Mesendoderm (in vitro differentiated cells): Measurements from ENCODE around the gene RBM47.
"Not testable (repeated sequence)": the region's sequence is repeated elsewhere in the genome, so short reads cannot be mapped to it uniquely, and the experiment has no call there.

Source experiments
- DNase-seq: peaks from one replicate; pipeline ENCODE4 v3.0.0; 2013
- H2AK5ac ChIP-seq: 2 replicates; pipeline ENCODE4 v1.6.1; 2013; ENCODE audit warnings: low read length, inconsistent platforms
- H2BK120ac ChIP-seq: 2 replicates; pipeline ENCODE4 v1.6.1; 2013; ENCODE audit warnings: low read depth, mild to moderate bottlenecking, low read length, moderate library complexity, mixed read lengths
- H2BK15ac ChIP-seq: replicated peaks from 2 replicates; pipeline ENCODE4 v1.6.1; 2013; ENCODE audit warnings: low read depth, mild to moderate bottlenecking, moderate library complexity
- H2BK5ac ChIP-seq: 2 replicates; pipeline ENCODE4 v1.6.1; 2013; ENCODE audit warnings: low read length, inconsistent platforms
- H3K18ac ChIP-seq: 2 replicates; pipeline ENCODE4 v1.6.1; 2013; ENCODE audit warnings: mild to moderate bottlenecking, low read length, mixed read lengths
- H3K23ac ChIP-seq: one replicate; pipeline ENCODE4 v1.6.1; 2013; ENCODE audit warnings: low read length
- H3K27ac ChIP-seq: 2 replicates; pipeline ENCODE4 v1.5.1; 2013; ENCODE audit warnings: low read depth, mild to moderate bottlenecking, inconsistent platforms, low read length, moderate library complexity
- H3K27me3 ChIP-seq: 2 replicates; pipeline ENCODE4 v1.6.1; 2013; ENCODE audit warnings: low read length, control low read depth, mild to moderate bottlenecking, inconsistent platforms; ENCODE audit not compliant: insufficient read depth, poor library complexity
- H3K36me3 ChIP-seq: 2 replicates; pipeline ENCODE4 v1.6.1; 2013; ENCODE audit warnings: low read length, inconsistent platforms; ENCODE audit not compliant: control insufficient read depth, insufficient read depth
- H3K4ac ChIP-seq: one replicate; pipeline ENCODE4 v1.6.1; 2013; ENCODE audit warnings: low read depth, mild to moderate bottlenecking, low read length, moderate library complexity
- H3K4me1 ChIP-seq: 2 replicates; pipeline ENCODE4 v1.6.1; 2013; ENCODE audit warnings: low read depth, low read length, inconsistent platforms; ENCODE audit not compliant: control insufficient read depth
- H3K4me2 ChIP-seq: 2 replicates; pipeline ENCODE4 v1.6.1; 2013; ENCODE audit warnings: low read length
- H3K4me3 ChIP-seq: 2 replicates; pipeline ENCODE4 v1.5.1; 2013; ENCODE audit warnings: mild to moderate bottlenecking, low read length
- H3K56ac ChIP-seq: one replicate; pipeline ENCODE4 v1.6.1; 2013; ENCODE audit warnings: low read length
- H3K79me1 ChIP-seq: 2 replicates; pipeline ENCODE4 v1.6.1; 2013; ENCODE audit warnings: low read length, inconsistent platforms
- H3K79me2 ChIP-seq: 2 replicates; pipeline ENCODE4 v1.6.1; 2013; ENCODE audit warnings: mild to moderate bottlenecking, low read length; ENCODE audit not compliant: control insufficient read depth, insufficient read depth
- H3K9ac ChIP-seq: 2 replicates; pipeline ENCODE4 v1.6.1; 2013; ENCODE audit warnings: low read length, inconsistent platforms
- H4K5ac ChIP-seq: one replicate; pipeline ENCODE4 v1.6.1; 2013; ENCODE audit warnings: low read length
- H4K8ac ChIP-seq: one replicate; pipeline ENCODE4 v1.6.1; 2013; ENCODE audit warnings: low read depth, mild to moderate bottlenecking, control low read depth, low read length, moderate library complexity
- WGBS: extraction: QIAGEN DNeasy Blood & Tissue Kit; methylation state at CpG from one replicate; pipeline ENCODE4 v1.1.7; 2013; ENCODE audit warnings: low lambda C conversion rate, missing lambda C conversion rate; ENCODE audit not compliant: insufficient coverage; ENCODE audit errors: extremely low coverage; 5-methylcytosine and 5-hydroxymethylcytosine counted together

The RBM47 gene

GRCh38 chr4:40557736-40558135 lies 71.9 kb downstream of the RBM47 start:
- Histone ChIP-seq H2BK120ac (no peak overlapping the region), H3K56ac (no peak overlapping the region), H3K4me1 (no peaks in the 10 kb centered on the region), H3K36me3 (no peaks in the 10 kb centered on the region), H3K79me2 (peaks cover 3% of the 10 kb centered on the region), H2BK15ac (no peak overlapping the region), H3K27me3 (no peaks in the 10 kb centered on the region), H3K27ac (no peak overlapping the region), H3K23ac (no peak overlapping the region), H2AK5ac (no peak overlapping the region), H4K5ac (no peak overlapping the region), H3K4me2 (no peak overlapping the region), H3K4ac (no peak overlapping the region), H3K18ac (no peak overlapping the region), H3K9ac (no peak overlapping the region), H2BK5ac (no peak overlapping the region), H3K79me1 (peaks cover 3% of the 10 kb centered on the region), H4K8ac (no peak overlapping the region), H3K4me3 (no peak overlapping the region)
- DNase-seq, result no peak
- WGBS, result no CpG with 5 or more reads among the region's 2 CpGs

- Histone ChIP-seq H3K27me3 (no peaks in the 10 kb centered on the region), H3K27ac (no peak overlapping the region), H3K36me3 (no peaks in the 10 kb centered on the region), H2BK5ac (no peak overlapping the region), H3K23ac (no peak overlapping the region), H2BK120ac (no peak overlapping the region), H4K5ac (no peak overlapping the region), H3K79me2 (peaks cover 3% of the 10 kb centered on the region), H2AK5ac (no peak overlapping the region), H3K18ac (no peak overlapping the region), H3K4ac (no peak overlapping the region), H3K4me3 (no peak overlapping the region), H3K4me1 (no peaks in the 10 kb centered on the region), H2BK15ac (no peak overlapping the region), H3K9ac (no peak overlapping the region), H3K56ac (no peak overlapping the region), H4K8ac (peak overlapping the region; percentile 76), H3K4me2 (no peak overlapping the region), H3K79me1 (peaks cover 3% of the 10 kb centered on the region)
- WGBS, result no CpG with 5 or more reads among the region's 15 CpGs
- no peak for DNase-seq
These were observed 74.3 kb downstream of the RBM47 start for GRCh38 chr4:40555176-40555900.

GRCh38 chr4:40554641-40555040 lies 75.0 kb downstream of the RBM47 start:
- not testable (repeated sequence) for H4K8ac ChIP-seq, H3K79me2 ChIP-seq, H3K4me1 ChIP-seq, H3K27ac ChIP-seq, H3K36me3 ChIP-seq, H2BK15ac ChIP-seq, H2BK120ac ChIP-seq, H3K27me3 ChIP-seq, H3K9ac ChIP-seq, H3K56ac ChIP-seq, H3K4me3 ChIP-seq, H3K23ac ChIP-seq, DNase-seq, H4K5ac ChIP-seq, H2AK5ac ChIP-seq, H3K79me1 ChIP-seq, H3K4me2 ChIP-seq, H3K4ac ChIP-seq, H2BK5ac ChIP-seq
- peak overlapping the region; percentile 39 for H3K18ac ChIP-seq
- WGBS, result no CpG with 5 or more reads among the region's 12 CpGs

- H3K4me2 ChIP-seq, result no peak overlapping the region
- peaks cover 3% of the 10 kb centered on the region for H3K79me2 ChIP-seq
- no peak overlapping the region for H3K9ac ChIP-seq
- no peak overlapping the region for H2BK5ac ChIP-seq
- no peaks in the 10 kb centered on the region for H3K27me3 ChIP-seq
- H3K4me3 ChIP-seq, result no peak overlapping the region
- no peak overlapping the region for H3K56ac ChIP-seq
- H3K79me1 ChIP-seq, result peaks cover 3% of the 10 kb centered on the region
- no peak overlapping the region for H2BK15ac ChIP-seq
- no peak overlapping the region for H4K8ac ChIP-seq
- no peak overlapping the region for H3K27ac ChIP-seq
- H3K4ac ChIP-seq, result no peak overlapping the region
- WGBS, result no CpG with 5 or more reads among the region's 10 CpGs
- no peaks in the 10 kb centered on the region for H3K4me1 ChIP-seq
- no peak overlapping the region for H3K18ac ChIP-seq
- DNase-seq, result no peak
- no peak overlapping the region for H2AK5ac ChIP-seq
- no peaks in the 10 kb centered on the region for H3K36me3 ChIP-seq
- H2BK120ac ChIP-seq, result no peak overlapping the region
- H4K5ac ChIP-seq, result no peak overlapping the region
- no peak overlapping the region for H3K23ac ChIP-seq
These were observed 75.7 kb downstream of the RBM47 start for GRCh38 chr4:40553995-40554394.

GRCh38 chr4:40552536-40552935 lies 77.1 kb downstream of the RBM47 start:
- Histone ChIP-seq H3K4ac (no peak overlapping the region), H2AK5ac (no peak overlapping the region), H3K18ac (no peak overlapping the region), H4K8ac (no peak overlapping the region), H3K79me2 (peaks cover 5% of the 10 kb centered on the region), H3K4me3 (no peak overlapping the region), H3K4me2 (no peak overlapping the region), H3K23ac (no peak overlapping the region), H4K5ac (no peak overlapping the region), H3K56ac (peak overlapping the region; percentile 2), H3K27ac (no peak overlapping the region), H3K9ac (no peak overlapping the region), H3K27me3 (no peaks in the 10 kb centered on the region), H2BK15ac (no peak overlapping the region), H3K36me3 (peaks cover 1% of the 10 kb centered on the region), H2BK120ac (no peak overlapping the region), H3K4me1 (no peaks in the 10 kb centered on the region), H3K79me1 (peaks cover 3% of the 10 kb centered on the region), H2BK5ac (no peak overlapping the region)
- DNase-seq, result peak; percentile 57
- no CpG with 5 or more reads among the region's 6 CpGs for WGBS

- not testable (repeated sequence) for H2AK5ac ChIP-seq, H3K79me2 ChIP-seq, H3K4ac ChIP-seq, H3K9ac ChIP-seq, H3K56ac ChIP-seq, H3K4me1 ChIP-seq, H3K23ac ChIP-seq, H3K4me2 ChIP-seq, DNase-seq, H2BK5ac ChIP-seq, H3K27ac ChIP-seq, H2BK15ac ChIP-seq, H3K79me1 ChIP-seq, H4K5ac ChIP-seq, H3K27me3 ChIP-seq, H3K4me3 ChIP-seq, H4K8ac ChIP-seq, H3K18ac ChIP-seq, H2BK120ac ChIP-seq, H3K36me3 ChIP-seq
- no CpG with 5 or more reads among the region's 9 CpGs for whole genome bisulfite sequencing
These were observed 78.0 kb downstream of the RBM47 start for GRCh38 chr4:40551568-40552136.
